ENCODE data around the gene CCDC92. TPM values are rescaled to one million over a fixed set of nuclear protein-coding genes. Genes with fewer than 3 reads are reported as not detected.

CCDC92 gene
- total and polyA plus RNA-seq, 2 experiments from 2014 or later, result 16.9 to 60.2 TPM

DNA sequence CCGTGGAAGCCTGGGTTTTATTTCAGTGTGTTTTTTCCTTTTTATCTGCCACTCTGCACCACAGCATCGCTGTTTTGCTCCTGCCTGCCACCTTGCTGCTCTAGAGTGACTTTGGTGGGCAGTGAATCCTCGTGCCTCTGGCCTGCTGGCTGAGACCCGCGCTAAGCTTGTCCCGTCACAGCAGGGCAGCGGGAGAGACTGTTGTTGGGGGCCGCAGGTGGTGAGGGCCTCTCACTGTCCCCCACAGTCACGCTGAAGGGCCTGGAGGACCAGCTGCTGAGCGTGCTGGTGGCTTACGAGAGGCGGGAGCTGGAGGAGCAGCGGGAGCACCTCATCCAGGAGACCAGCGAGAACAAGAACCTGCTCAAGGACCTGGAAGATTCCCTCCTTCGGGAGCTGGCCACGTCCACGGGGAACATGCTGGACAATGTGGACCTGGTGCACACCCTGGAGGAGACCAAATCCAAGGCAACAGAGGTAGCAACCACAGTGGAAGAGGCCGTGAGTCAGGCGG, 55.2 kb downstream of the CCDC92 start:
- Histone ChIP-seq H3K36me3 (replicated peaks; ENCODE audit: insufficient read depth, low read depth) (no peaks in the 10 kb centered on the region), H3K4me2 (no peak overlapping the region), H3K4me3 (no peak overlapping the region), H3K27me3 (no peaks in the 10 kb centered on the region), H3K9me3 (ENCODE audit: low read depth) (no peaks in the 10 kb centered on the region), H4K20me1 (ENCODE audit: insufficient read depth, poor library complexity, severe bottlenecking) (no peaks in the 10 kb centered on the region), H3K4me1 (ENCODE audit: insufficient read depth) (no peaks in the 10 kb centered on the region), H3K27ac (no peak overlapping the region), H3K79me2 (no peaks in the 10 kb centered on the region), H2AFZ (no peak overlapping the region), H3K9me2 (replicated peaks; ENCODE audit: insufficient read depth) (no peaks in the 10 kb centered on the region)
- TF ChIP-seq, protein P1, sequence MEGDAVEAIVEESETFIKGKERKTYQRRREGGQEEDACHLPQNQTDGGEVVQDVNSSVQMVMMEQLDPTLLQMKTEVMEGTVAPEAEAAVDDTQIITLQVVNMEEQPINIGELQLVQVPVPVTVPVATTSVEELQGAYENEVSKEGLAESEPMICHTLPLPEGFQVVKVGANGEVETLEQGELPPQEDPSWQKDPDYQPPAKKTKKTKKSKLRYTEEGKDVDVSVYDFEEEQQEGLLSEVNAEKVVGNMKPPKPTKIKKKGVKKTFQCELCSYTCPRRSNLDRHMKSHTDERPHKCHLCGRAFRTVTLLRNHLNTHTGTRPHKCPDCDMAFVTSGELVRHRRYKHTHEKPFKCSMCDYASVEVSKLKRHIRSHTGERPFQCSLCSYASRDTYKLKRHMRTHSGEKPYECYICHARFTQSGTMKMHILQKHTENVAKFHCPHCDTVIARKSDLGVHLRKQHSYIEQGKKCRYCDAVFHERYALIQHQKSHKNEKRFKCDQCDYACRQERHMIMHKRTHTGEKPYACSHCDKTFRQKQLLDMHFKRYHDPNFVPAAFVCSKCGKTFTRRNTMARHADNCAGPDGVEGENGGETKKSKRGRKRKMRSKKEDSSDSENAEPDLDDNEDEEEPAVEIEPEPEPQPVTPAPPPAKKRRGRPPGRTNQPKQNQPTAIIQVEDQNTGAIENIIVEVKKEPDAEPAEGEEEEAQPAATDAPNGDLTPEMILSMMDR (IDR thresholded peaks at IDR 0.05; ENCODE audit: poor library complexity), result no peak
- TF ChIP-seq EZH2phosphoT487 (IDR thresholded peaks at IDR 0.05; ENCODE audit: low read depth, severe bottlenecking, unreplicated experiment), result no peak
- TF ChIP-seq EZH2 (IDR thresholded peaks at IDR 0.05; ENCODE audit: borderline replicate concordance), result no peak
- DNase-seq (ENCODE audit: low spot score), result no peak
- WGBS (ENCODE audit: low lambda C conversion rate, missing lambda C conversion rate), result 93% methylated on average over 19 of the region's 19 CpGs

DNA sequence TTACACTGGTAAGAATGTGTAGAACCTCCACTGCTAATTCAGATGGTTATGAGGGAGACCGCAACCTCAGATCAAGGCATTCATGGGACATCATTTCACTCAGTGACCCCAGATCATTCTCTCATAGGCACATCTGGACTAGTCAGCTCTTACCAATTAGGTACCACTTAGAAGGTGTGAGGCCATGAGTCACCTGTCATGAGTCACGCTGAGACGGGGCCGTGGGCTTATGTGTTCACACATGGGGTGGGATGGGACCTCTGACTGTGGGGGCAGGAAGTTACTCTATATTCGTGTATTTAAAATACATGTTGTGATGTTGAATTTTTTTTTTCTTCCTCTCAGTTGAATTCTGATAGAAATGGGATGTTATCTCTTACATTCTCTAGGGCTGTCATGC, 55.9 kb downstream of the CCDC92 start:
- H3K4me1 ChIP-seq (ENCODE audit: insufficient read depth), result no peaks in the 10 kb centered on the region
- H2AFZ ChIP-seq, result no peak overlapping the region
- TF ChIP-seq EZH2 (IDR thresholded peaks at IDR 0.05; ENCODE audit: borderline replicate concordance), result no peak
- TF ChIP-seq, protein P1 (IDR thresholded peaks at IDR 0.05; ENCODE audit: poor library complexity), result no peak
- TF ChIP-seq EZH2phosphoT487 (IDR thresholded peaks at IDR 0.05; ENCODE audit: low read depth, severe bottlenecking, unreplicated experiment), result no peak
- WGBS (ENCODE audit: low lambda C conversion rate, missing lambda C conversion rate), result 76% methylated on average over 5 of the region's 5 CpGs
- no peaks in the 10 kb centered on the region for H3K36me3 ChIP-seq (replicated peaks; ENCODE audit: insufficient read depth, low read depth)
- no peaks in the 10 kb centered on the region for H4K20me1 ChIP-seq (ENCODE audit: insufficient read depth, poor library complexity, severe bottlenecking)
- no peaks in the 10 kb centered on the region for H3K9me2 ChIP-seq (replicated peaks; ENCODE audit: insufficient read depth)
- H3K27ac ChIP-seq, result no peak overlapping the region
- no peaks in the 10 kb centered on the region for H3K9me3 ChIP-seq (ENCODE audit: low read depth)
- H3K27me3 ChIP-seq, result no peaks in the 10 kb centered on the region
- no peak for DNase-seq (ENCODE audit: low spot score)
- no peak overlapping the region for H3K4me2 ChIP-seq
- no peak overlapping the region for H3K4me3 ChIP-seq
- no peaks in the 10 kb centered on the region for H3K79me2 ChIP-seq

DNA sequence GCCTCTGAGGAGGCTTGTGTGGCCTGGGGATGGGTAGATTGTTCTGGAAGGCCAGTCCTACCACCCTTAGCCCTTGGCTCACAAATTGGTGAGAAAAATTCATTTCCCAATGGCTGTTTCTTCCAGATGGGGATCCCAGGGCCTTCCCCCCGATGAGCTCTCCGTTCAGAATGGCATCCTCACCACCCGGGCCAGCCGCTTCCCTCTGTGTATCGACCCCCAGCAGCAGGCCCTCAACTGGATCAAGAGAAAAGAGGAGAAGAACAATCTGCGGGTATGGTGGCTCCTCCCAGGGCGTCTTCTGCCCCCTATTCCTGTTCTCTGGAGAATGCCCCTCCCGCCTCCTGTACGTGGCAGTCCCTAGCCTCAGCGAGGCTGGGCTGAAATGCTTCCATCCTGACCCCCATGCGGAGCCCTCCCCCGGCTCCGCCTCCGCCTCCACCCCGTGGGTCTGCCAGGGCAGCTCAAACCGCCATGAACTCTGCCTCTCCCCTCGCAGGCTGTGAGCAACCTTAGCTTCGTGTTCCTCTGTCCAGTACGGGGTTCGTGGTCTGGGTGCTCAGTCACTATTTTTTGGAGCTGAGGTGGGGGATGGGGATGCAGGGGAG, 57.8 kb downstream of the CCDC92 start:
- 76% methylated on average over 15 of the region's 20 CpGs for WGBS (ENCODE audit: low lambda C conversion rate, missing lambda C conversion rate)
- DNase-seq (ENCODE audit: low spot score), result no peak

More for the DNA sequence above, 57.8 kb downstream of the CCDC92 start:
- no peak overlapping the region for H3K4me3 ChIP-seq
- H3K4me2 ChIP-seq, result no peak overlapping the region
- H4K20me1 ChIP-seq (ENCODE audit: insufficient read depth, poor library complexity, severe bottlenecking), result no peaks in the 10 kb centered on the region
- H3K4me1 ChIP-seq (ENCODE audit: insufficient read depth), result no peaks in the 10 kb centered on the region
- TF ChIP-seq, protein P1 (IDR thresholded peaks at IDR 0.05; ENCODE audit: poor library complexity), result no peak
- TF ChIP-seq EZH2phosphoT487 (IDR thresholded peaks at IDR 0.05; ENCODE audit: low read depth, severe bottlenecking, unreplicated experiment) (no peak), EZH2 (IDR thresholded peaks at IDR 0.05; ENCODE audit: borderline replicate concordance) (no peak)
- no peaks in the 10 kb centered on the region for H3K9me2 ChIP-seq (replicated peaks; ENCODE audit: insufficient read depth)
- no peaks in the 10 kb centered on the region for H3K9me3 ChIP-seq (ENCODE audit: low read depth)
- no peak overlapping the region for H3K27ac ChIP-seq
- no peak overlapping the region for H2AFZ ChIP-seq
- H3K79me2 ChIP-seq, result no peaks in the 10 kb centered on the region
- H3K36me3 ChIP-seq (replicated peaks; ENCODE audit: insufficient read depth, low read depth), result no peaks in the 10 kb centered on the region
- H3K27me3 ChIP-seq, result no peaks in the 10 kb centered on the region

Data from hepatocyte (in vitro differentiated cells).